ENCODE measurements around the gene SHC3. TPM values are rescaled to one million over a fixed set of nuclear protein-coding genes. Genes with fewer than 3 reads are reported as not detected.

The SHC3 gene
- total and polyA plus RNA-seq, 2 experiments from 2014 or later: 1.3 to 2.9 TPM

- DNase-seq (ENCODE audit: low spot score) (no peak), ATAC-seq (no peak)
- Mint-ChIP-seq H3K9me3 (peaks cover 22% of the 10 kb centered on the region; the same call in 2 of the 3 replicates), H3K4me3 (no peak overlapping the region), H3K27me3 (ENCODE audit: insufficient read depth, low read depth, poor library complexity) (peaks cover 2% of the 10 kb centered on the region), H3K4me1 (peaks cover 8% of the 10 kb centered on the region), H3K27ac (no peak overlapping the region), H3K36me3 (ENCODE audit: low read depth) (peaks cover 6% of the 10 kb centered on the region; the same call in 2 of the 3 replicates)
- no peak overlapping the region for H2AFZ ChIP-seq
- no peak overlapping the region for H3K4me2 ChIP-seq
- H3K4me1 ChIP-seq (ENCODE audit: insufficient read depth): peaks cover 6% of the 10 kb centered on the region; the same call in 1 of the 2 replicates
- TF ChIP-seq NANOG (IDR thresholded peaks at IDR 0.05; ENCODE audit: borderline replicate concordance) (no peak), EZH2phosphoT487 (IDR thresholded peaks at IDR 0.05; ENCODE audit: unreplicated experiment) (no peak), ZNF331 (CRISPR knock-in tag; IDR thresholded peaks at IDR 0.05; ENCODE audit: low read depth) (no peak), STAT1 (IDR thresholded peaks at IDR 0.05; ENCODE audit: unreplicated experiment) (no peak), CREB1 (CRISPR knock-in tag; IDR thresholded peaks at IDR 0.05; ENCODE audit: low read depth) (no peak)
- H3K27me3 ChIP-seq (ENCODE audit: insufficient read depth): no peaks in the 10 kb centered on the region
- H3K9me2 ChIP-seq (ENCODE audit: insufficient read depth): no peaks in the 10 kb centered on the region
- no peaks in the 10 kb centered on the region for H3K79me2 ChIP-seq (replicated peaks; ENCODE audit: insufficient read depth)
- H3K36me3 ChIP-seq (ENCODE audit: insufficient read depth): 0 out of 2 replicates have a peak, but pooled peaks cover 6% of the 10 kb centered on the region
- no peaks in the 10 kb centered on the region for H4K20me1 ChIP-seq (replicated peaks; ENCODE audit: insufficient read depth)
- H3K4me3 ChIP-seq: no peak overlapping the region
- H3K27ac ChIP-seq (ENCODE audit: low read depth): no peak overlapping the region
- no peaks in the 10 kb centered on the region for H3F3A ChIP-seq (replicated peaks; ENCODE audit: low read depth)
Observed at GRCh38 chr9:89195131-89195797, 16.6 kb upstream of the SHC3 start.

GRCh38 chr9:89194421-89195130 is 16.0 kb upstream of the SHC3 start:
- Histone ChIP-seq H3K4me3 (no peak overlapping the region), H3K27ac (ENCODE audit: low read depth) (no peak overlapping the region), H3K9me2 (ENCODE audit: insufficient read depth) (no peaks in the 10 kb centered on the region), H3K79me2 (replicated peaks; ENCODE audit: insufficient read depth) (no peaks in the 10 kb centered on the region), H2AFZ (no peak overlapping the region), H3K4me2 (no peak overlapping the region), H3K36me3 (ENCODE audit: insufficient read depth) (0 out of 2 replicates have a peak, but pooled peaks cover 6% of the 10 kb centered on the region), H3K27me3 (ENCODE audit: insufficient read depth) (no peaks in the 10 kb centered on the region), H3K4me1 (ENCODE audit: insufficient read depth) (peaks cover 6% of the 10 kb centered on the region; the same call in 1 of the 2 replicates), H4K20me1 (replicated peaks; ENCODE audit: insufficient read depth) (no peaks in the 10 kb centered on the region), H3F3A (replicated peaks; ENCODE audit: low read depth) (no peaks in the 10 kb centered on the region)
- peaks cover 20% of the 10 kb centered on the region; the same call in 2 of the 3 replicates for H3K9me3 Mint-ChIP-seq
- peaks cover 2% of the 10 kb centered on the region for H3K27me3 Mint-ChIP-seq (ENCODE audit: insufficient read depth, low read depth, poor library complexity)
- DNase-seq (ENCODE audit: low spot score): no peak
- no peak for ATAC-seq
- TF ChIP-seq ZNF462 (CRISPR knock-in tag; IDR thresholded peaks at IDR 0.05) (no peak), EZH2 (IDR thresholded peaks at IDR 0.05; ENCODE audit: low read depth, unreplicated experiment) (no peak)
- peaks cover 6% of the 10 kb centered on the region; the same call in 2 of the 3 replicates for H3K36me3 Mint-ChIP-seq (ENCODE audit: low read depth)
- no peak overlapping the region for H3K27ac Mint-ChIP-seq
- H3K4me1 Mint-ChIP-seq: peaks cover 8% of the 10 kb centered on the region
- no peak overlapping the region for H3K4me3 Mint-ChIP-seq

Measured in GM23338 (cell line).